HCT116 (cell line): ENCODE data around the gene NSMCE1. TPM values are rescaled to one million over a fixed set of nuclear protein-coding genes. Genes with fewer than 3 reads are reported as not detected.

Experiments
- ATAC-seq: fragments of 200-7000 bp; cut with Tn5 transposase; 2 replicates; pipeline ENCODE4 v1.9.1; 2020; ENCODE audit warnings: mild to moderate bottlenecking, moderate library complexity
- BruUV-seq: library from RNA; stranded (reverse); fragments of 400-500 nt; replicated peaks from 2 replicates; lab custom pipeline; 2021; lab: Mats Ljungman, UMichigan
- CTCF ChIA-PET: fragments of 300-600 bp; sonication (Branson Sonifier 250); formaldehyde crosslinking; loops from one replicate; lab custom pipeline; 2021; ENCODE audit warnings: antibody characterized with exemption; lab: Charles Lee
- POLR2A ChIA-PET: fragments of 300-600, 350-600 bp; sonication (Branson Sonifier 250); formaldehyde crosslinking; loops from one replicate; lab custom pipeline; 2021; ENCODE audit warnings: antibody characterized with exemption; lab: Charles Lee
- RAD21 ChIA-PET, 2 experiments: fragments of 300-600 bp; sonication (Branson Sonifier 250); formaldehyde crosslinking; loops; one replicate each; lab custom pipeline; 2023; ENCODE audit warnings: low total read pairs in 2 of 2; ENCODE audit not compliant: uncharacterized antibody in 2 of 2, unreplicated experiment in 2 of 2, low non-redundant PET in 1 of 2; lab: Charles Lee
- DNase-seq: peaks from one replicate; pipeline ENCODE4 v3.0.0-alpha.2; 2010; ENCODE audit warnings: low read depth, low spot score
- H2AFZ ChIP-seq: fragments of 200-600 bp; shearing (Covaris generic), sonication (generic); 2 replicates; pipeline ENCODE4 v1.6.1; 2017; ENCODE audit warnings: low read depth, mixed run types, mixed read lengths, antibody characterized with exemption, low read length; ENCODE audit not compliant: poor library complexity, severe bottlenecking
- H3K27ac ChIP-seq: 2 replicates; pipeline ENCODE4 v1.5.1; 2012; ENCODE audit warnings: low read depth, low read length
- H3K27me3 ChIP-seq: fragments of 200-600 bp; sonication (generic); 2 replicates; pipeline ENCODE4 v1.6.1; 2016; ENCODE audit warnings: mixed run types, low read length, mixed read lengths; ENCODE audit not compliant: insufficient read depth
- H3K36me3 ChIP-seq, 2 experiments: fragments of 200-500 bp in 1 of 2; fragments of 200-600 bp in 1 of 2; sonication (Bioruptor generic) in 1 of 2; sonication (generic) in 1 of 2; 2 replicates each; pipeline versions ENCODE4 v1.5.1 to v1.6.1; 2014 to 2016; ENCODE audit warnings: low read length in 2 of 2, inconsistent platforms in 1 of 2, mixed read lengths in 1 of 2, mixed run types in 1 of 2; ENCODE audit not compliant: insufficient read depth in 2 of 2, control insufficient read depth in 1 of 2
- H3K4me1 ChIP-seq, 2 experiments: fragments of 200-600 bp in 1 of 2; sonication (generic) in 1 of 2; 2 replicates each; pipeline versions ENCODE4 v1.5.1 to v1.6.1; 2012 to 2017; ENCODE audit warnings: low read length in 2 of 2, inconsistent platforms in 1 of 2, mild to moderate bottlenecking in 1 of 2, mixed read lengths in 1 of 2, mixed run types in 1 of 2, moderate library complexity in 1 of 2; ENCODE audit not compliant: insufficient read depth in 2 of 2, control insufficient read depth in 1 of 2
- H3K4me2 ChIP-seq: fragments of 200-600 bp; sonication (generic); 2 replicates; pipeline ENCODE4 v1.6.1; 2017; ENCODE audit warnings: mixed run types, low read length, mixed read lengths
- H3K4me3 ChIP-seq, 2 experiments: fragments of 200-600 bp in 1 of 2; sonication (generic) in 1 of 2; replicated peaks in 1 of 2; 2 replicates each; pipeline ENCODE4 v1.5.1; 2011 to 2016; ENCODE audit warnings: low read length in 2 of 2, control low read depth in 1 of 2, low read depth in 1 of 2, mild to moderate bottlenecking in 1 of 2, mixed read lengths in 1 of 2, mixed run types in 1 of 2
- H3K79me2 ChIP-seq: fragments of 200-600 bp; sonication (generic); 2 replicates; pipeline ENCODE4 v1.6.1; 2017; ENCODE audit warnings: mild to moderate bottlenecking, mixed run types, low read length, moderate library complexity, mixed read lengths; ENCODE audit not compliant: insufficient read depth
- H3K9ac ChIP-seq: fragments of 200-600 bp; sonication (generic); 2 replicates; pipeline ENCODE4 v1.6.1; 2016; ENCODE audit warnings: low read length, mixed read lengths
- H3K9me2 ChIP-seq: fragments of 200-600 bp; sonication (generic), shearing (Covaris generic); 2 replicates; pipeline ENCODE4 v1.6.1; 2017; ENCODE audit warnings: mixed run types, mild to moderate bottlenecking, moderate library complexity; ENCODE audit not compliant: insufficient read depth
- H3K9me3 ChIP-seq, 2 experiments: fragments of 200-500 bp in 1 of 2; fragments of 200-600 bp in 1 of 2; sonication (Bioruptor generic) in 1 of 2; sonication (generic) in 1 of 2; 2 replicates each; pipeline ENCODE4 v1.6.1; 2014 to 2017; ENCODE audit warnings: low read length in 2 of 2, mixed read lengths in 2 of 2, inconsistent platforms in 1 of 2, low read depth in 1 of 2, mild to moderate bottlenecking in 1 of 2, mixed run types in 1 of 2, moderate library complexity in 1 of 2; ENCODE audit not compliant: control insufficient read depth in 1 of 2, insufficient read depth in 1 of 2
- H4K20me1 ChIP-seq: fragments of 200-600 bp; sonication (generic), shearing (Covaris generic); 2 replicates; pipeline ENCODE4 v1.6.1; 2017; ENCODE audit warnings: mixed run types, mild to moderate bottlenecking, moderate library complexity; ENCODE audit not compliant: insufficient read depth
- ATF3 ChIP-seq: IDR thresholded peaks from 2 replicates; pipeline ENCODE4 v1.6.1; 2012
- CBX3 ChIP-seq: IDR thresholded peaks from 2 replicates; pipeline ENCODE4 v1.6.1; 2012; ENCODE audit warnings: low read depth
- CEBPB ChIP-seq: IDR thresholded peaks from 2 replicates; pipeline ENCODE4 v1.6.1; 2012; ENCODE audit warnings: low read depth
- CTCF ChIP-seq, 3 experiments: fragments of 200-600 bp in 1 of 3; sonication (generic) in 1 of 3; IDR thresholded peaks in 2 of 3; conservative IDR thresholded peaks in 1 of 3; 2 replicates each; pipeline ENCODE4 v1.5.1; 2012 to 2017; ENCODE audit warnings: low read depth in 2 of 3, low read length in 2 of 3, antibody characterized with exemption in 1 of 3, borderline replicate concordance in 1 of 3, control low read depth in 1 of 3, mild to moderate bottlenecking in 1 of 3, mixed read lengths in 1 of 3, mixed run types in 1 of 3, moderate library complexity in 1 of 3; ENCODE audit not compliant: insufficient read depth in 1 of 3
- ELF1 ChIP-seq: IDR thresholded peaks from 2 replicates; pipeline ENCODE4 v1.6.1; 2012; ENCODE audit warnings: low read depth, borderline replicate concordance
- EZH2 ChIP-seq: fragments of 200-600 bp; sonication (generic); IDR thresholded peaks from 2 replicates; pipeline ENCODE4 v1.6.1; 2017; ENCODE audit warnings: antibody characterized with exemption, mixed run types
- FOSL1 ChIP-seq: IDR thresholded peaks from 2 replicates; pipeline ENCODE4 v1.6.1; 2012; ENCODE audit warnings: low read depth
- MAX ChIP-seq: IDR thresholded peaks from 2 replicates; pipeline ENCODE4 v1.6.1; 2012
- POLR2A ChIP-seq: IDR thresholded peaks from 2 replicates; pipeline ENCODE4 v1.7.0; 2011; ENCODE audit warnings: borderline replicate concordance; ENCODE audit not compliant: insufficient read depth, insufficient read length; ENCODE audit errors: extremely low read depth
- POLR2AphosphoS5 ChIP-seq: IDR thresholded peaks from 2 replicates; pipeline ENCODE4 v1.6.1; 2011; ENCODE audit warnings: mild to moderate bottlenecking, low read depth, low read length, moderate library complexity
- SIN3A ChIP-seq: IDR thresholded peaks from 2 replicates; pipeline ENCODE4 v1.6.1; 2012; ENCODE audit warnings: low read depth
- YY1 ChIP-seq: IDR thresholded peaks from 2 replicates; pipeline ENCODE4 v1.6.1; 2011; ENCODE audit warnings: low read length, low read depth, moderate library complexity, mild to moderate bottlenecking; ENCODE audit not compliant: insufficient replicate concordance; ENCODE audit errors: extremely low read depth
- ZFX ChIP-seq: fragments of 450-650 bp; IDR thresholded peaks from 2 replicates; pipeline ENCODE4 v1.6.1; 2017
- ZNF274 ChIP-seq: fragments of 200-500 bp; sonication (Bioruptor generic); IDR thresholded peaks from 2 replicates; pipeline ENCODE4 v1.6.1; 2014; ENCODE audit warnings: mild to moderate bottlenecking, low read depth, low read length, inconsistent platforms
- intact Hi-C: fragments of 100-400 bp; cut with micrococcal nuclease; formaldehyde crosslinking; loops from 2 replicates; pipeline ENCODE4 v1.10.0; 2022
- total RNA-seq: library from RNA; stranded (reverse); gene quantifications from one replicate; pipeline ENCODE4 v1.2.1, GENCODE V29; 2021; ENCODE audit not compliant: unreplicated experiment
- TF ChIP-seq, protein P1 (sequence below): IDR thresholded peaks from 2 replicates; pipeline ENCODE4 v1.6.1; 2011; ENCODE audit warnings: mild to moderate bottlenecking, low read length, moderate library complexity; ENCODE audit not compliant: insufficient replicate concordance; ENCODE audit errors: extremely low read depth

NSMCE1 gene
- total RNA-seq, 1 experiment from 2014 or later: 85.6 TPM

DNA sequence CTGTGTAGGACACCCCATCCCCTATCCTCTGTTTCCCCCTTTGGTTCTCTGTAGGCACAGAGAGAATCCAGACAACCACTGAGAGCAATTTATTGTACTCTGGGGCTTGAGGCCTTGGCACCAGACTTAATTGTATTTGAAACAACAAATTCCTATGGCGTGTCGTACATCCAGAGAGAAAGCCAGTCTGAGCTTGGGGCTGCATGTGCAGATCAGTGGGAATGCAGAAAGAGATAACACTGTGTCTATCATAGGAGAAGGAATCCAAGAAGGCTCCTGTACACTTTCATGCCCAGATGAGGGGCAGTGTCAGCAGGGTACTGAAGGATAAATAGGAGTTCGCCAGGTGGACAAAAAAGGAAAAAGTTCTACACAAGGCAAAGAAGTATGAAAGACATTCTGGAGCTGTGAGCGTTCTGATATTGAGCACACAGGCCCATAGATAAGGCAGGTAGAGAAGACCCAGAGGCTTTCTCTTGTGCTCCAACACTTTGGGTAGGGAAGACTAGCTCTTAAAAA is 23.2 kb upstream of the NSMCE1 start:
- Histone ChIP-seq H4K20me1 (no peaks in the 10 kb centered on the region), H3K4me2 (no peak overlapping the region), H3K9me3 (no peaks in the 10 kb centered on the region), H3K4me3 (no peak overlapping the region), H3K9ac (no peak overlapping the region), H3K9me2 (no peaks in the 10 kb centered on the region), H3K27me3 (no peaks in the 10 kb centered on the region), H3K36me3 (no peaks in the 10 kb centered on the region), H3K27ac (no peak overlapping the region)
- POLR2A ChIA-PET: no interaction called here
- intact Hi-C loops: no loop called here
- no peak for TF ChIP-seq MAX
- no peak for TF ChIP-seq POLR2AphosphoS5
- no peak for TF ChIP-seq EZH2
- TF ChIP-seq, all 23 proteins: peak for 0
- Histone ChIP-seq H2AFZ (no peak overlapping the region), H3K79me2 (no peaks in the 10 kb centered on the region), H3K4me1 (peaks cover under 1 to 5% of the 10 kb centered on the region in 2 experiments; a peak in 3 of 4 replicates)
- DNase-seq (no peak), ATAC-seq (no peak)
- CTCF ChIA-PET: no interaction called here
- BruUV-seq: no TSS peak
- RAD21 ChIA-PET: no interaction called here

DNA sequence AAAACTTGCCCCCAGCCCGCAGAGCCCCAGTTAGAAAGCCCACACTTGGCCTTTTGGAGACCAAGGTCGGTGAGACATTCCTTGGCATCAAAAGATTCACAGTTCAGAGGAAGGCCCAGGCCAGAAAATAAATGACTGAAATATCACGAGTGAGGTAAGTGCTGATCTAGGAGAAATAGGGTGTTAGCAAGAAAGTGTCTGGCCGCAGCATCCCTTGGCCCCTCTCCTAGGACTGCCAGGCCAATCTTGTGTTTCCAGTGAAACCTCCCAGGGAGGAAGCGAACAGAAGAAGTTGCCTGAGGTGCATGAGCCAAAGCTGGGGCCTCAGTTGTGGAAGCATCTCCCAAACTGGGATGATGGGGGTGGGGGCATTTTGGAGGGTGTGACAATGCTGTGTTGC is 22.5 kb upstream of the NSMCE1 start:
- Histone ChIP-seq H2AFZ (no peak overlapping the region), H3K36me3 (no peaks in the 10 kb centered on the region), H3K79me2 (no peaks in the 10 kb centered on the region), H3K27me3 (no peaks in the 10 kb centered on the region), H3K9me2 (no peaks in the 10 kb centered on the region), H4K20me1 (no peaks in the 10 kb centered on the region), H3K27ac (no peak overlapping the region), H3K4me2 (no peak overlapping the region), H3K9me3 (no peaks in the 10 kb centered on the region), H3K9ac (no peak overlapping the region), H3K4me3 (no peak overlapping the region), H3K4me1 (peaks cover 7 to 12% of the 10 kb centered on the region in 2 experiments; a peak in 3 of 4 replicates)
- CTCF ChIA-PET: no interaction called here
- BruUV-seq: no TSS peak
- TF ChIP-seq ZNF274 (no peak), SIN3A (no peak), CEBPB (no peak), ZFX (no peak), ELF1 (no peak), EZH2 (no peak), YY1 (no peak), CBX3 (no peak), CTCF (IDR thresholded peaks at IDR 0.05 in 2 of 3, conservative IDR thresholded peaks at IDR 0.05 in 1 of 3; ENCODE audit: borderline replicate concordance in 1 of 3, insufficient read depth in 1 of 3, low read depth in 2 of 3, low read length in 2 of 3) (no peak), POLR2AphosphoS5 (no peak), POLR2A (no peak), ATF3 (no peak), FOSL1 (no peak)
- TF ChIP-seq, protein P1, sequence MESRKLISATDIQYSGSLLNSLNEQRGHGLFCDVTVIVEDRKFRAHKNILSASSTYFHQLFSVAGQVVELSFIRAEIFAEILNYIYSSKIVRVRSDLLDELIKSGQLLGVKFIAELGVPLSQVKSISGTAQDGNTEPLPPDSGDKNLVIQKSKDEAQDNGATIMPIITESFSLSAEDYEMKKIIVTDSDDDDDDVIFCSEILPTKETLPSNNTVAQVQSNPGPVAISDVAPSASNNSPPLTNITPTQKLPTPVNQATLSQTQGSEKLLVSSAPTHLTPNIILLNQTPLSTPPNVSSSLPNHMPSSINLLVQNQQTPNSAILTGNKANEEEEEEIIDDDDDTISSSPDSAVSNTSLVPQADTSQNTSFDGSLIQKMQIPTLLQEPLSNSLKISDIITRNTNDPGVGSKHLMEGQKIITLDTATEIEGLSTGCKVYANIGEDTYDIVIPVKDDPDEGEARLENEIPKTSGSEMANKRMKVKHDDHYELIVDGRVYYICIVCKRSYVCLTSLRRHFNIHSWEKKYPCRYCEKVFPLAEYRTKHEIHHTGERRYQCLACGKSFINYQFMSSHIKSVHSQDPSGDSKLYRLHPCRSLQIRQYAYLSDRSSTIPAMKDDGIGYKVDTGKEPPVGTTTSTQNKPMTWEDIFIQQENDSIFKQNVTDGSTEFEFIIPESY: no peak
- POLR2A ChIA-PET: no interaction called here
- intact Hi-C loops: no loop called here
- DNase-seq (no peak), ATAC-seq (no peak)
- RAD21 ChIA-PET: no interaction called here
